Measurements from ENCODE around the gene IGFN1. TPM values are rescaled to one million over a fixed set of nuclear protein-coding genes. Genes with fewer than 3 reads are reported as not detected.

IGFN1 gene
- total RNA-seq: under 0.01 TPM in 2 replicates

DNA sequence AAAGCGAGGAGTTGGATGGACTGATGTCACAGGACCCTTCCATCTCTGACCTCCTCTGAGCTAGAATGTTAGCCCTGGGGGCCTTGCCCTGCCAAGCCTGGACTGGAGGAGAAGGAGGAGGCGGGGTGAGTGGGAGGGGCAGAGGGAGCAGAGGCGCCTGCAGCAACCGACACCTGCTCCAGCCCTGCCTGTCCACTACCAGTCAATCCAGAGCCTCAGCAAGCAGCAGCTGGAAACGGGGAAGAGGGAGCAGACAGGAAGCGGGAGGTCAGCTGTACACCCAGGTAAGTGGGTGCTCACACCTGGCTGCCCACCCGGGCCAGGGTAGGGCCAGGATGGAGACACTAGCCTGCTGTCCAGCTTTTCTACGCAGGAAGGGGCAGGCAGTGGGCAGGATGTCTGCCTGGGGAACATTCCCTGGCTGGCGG, at the start of gene IGFN1:
IGFN1 (plus strand) TSS at position 201 of the 428 bp plus-strand sequence. CDS start 2,470 bp downstream, outside the sequence.

DNA sequence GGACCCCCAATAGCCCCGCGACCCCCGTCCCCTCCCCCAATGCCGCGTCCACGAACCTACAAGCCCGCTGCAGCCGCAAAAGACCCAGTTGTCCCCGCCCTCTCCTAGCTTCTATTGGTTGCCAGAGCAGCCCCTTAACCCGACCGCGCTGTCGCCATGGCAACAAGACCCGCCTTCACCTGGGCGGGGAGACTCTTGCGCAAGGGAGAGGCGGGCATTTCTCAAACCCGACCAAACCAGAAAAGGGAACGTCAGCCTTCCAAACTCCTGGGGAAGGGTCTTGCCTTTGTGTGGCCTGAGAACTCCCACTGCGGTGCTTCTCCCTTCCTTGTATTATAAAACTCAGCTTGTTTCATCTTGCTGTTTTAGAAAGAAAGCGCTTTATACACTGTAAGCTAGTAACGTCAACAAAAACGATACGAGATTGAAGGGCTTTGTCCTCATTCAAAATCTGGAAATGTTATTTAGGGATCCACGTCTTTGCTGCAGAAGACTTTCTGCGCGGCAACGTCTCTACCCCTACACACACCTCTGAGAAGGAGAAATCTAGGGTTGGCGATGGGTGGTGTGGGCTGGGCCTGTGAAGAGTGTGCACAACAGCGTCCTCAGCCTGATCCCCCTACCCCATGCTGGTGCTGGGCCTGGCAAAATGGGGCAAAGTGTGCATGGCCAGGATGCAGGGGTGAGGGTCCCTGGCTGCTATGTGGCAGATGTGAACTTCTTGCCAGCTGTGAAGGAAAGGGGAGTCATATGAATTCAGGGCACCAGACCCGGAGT, 36.0 kb upstream of the IGFN1 start, which contains the start of gene TMEM9:
TMEM9 (minus strand) TSS at position 86 of the 777 bp plus-strand sequence. CDS start 551 bp downstream, outside the sequence.

Other genes starting within 250 kb of the IGFN1 start
- under 0.01 TPM in 2 replicates for gene KIF21B, start 167.1 kb upstream of the IGFN1 start, total RNA-seq
- gene CACNA1S, start 78.4 kb upstream of the IGFN1 start, total RNA-seq: not detected in 2 replicates
- not detected in 2 replicates for gene ASCL5, start 63.6 kb upstream of the IGFN1 start, total RNA-seq
- gene TMEM9, start 36.4 kb upstream of the IGFN1 start, total RNA-seq: 85.1 and 98.1 TPM in 2 replicates
- under 0.01 TPM in 2 replicates for gene PKP1, start 92.7 kb downstream of the IGFN1 start, total RNA-seq
- not detected in 2 replicates for gene TNNT2, start 186.9 kb downstream of the IGFN1 start, total RNA-seq
- not detected in 2 replicates for gene LAD1, start 208.5 kb downstream of the IGFN1 start, total RNA-seq
- under 0.01 TPM in 2 replicates for gene TNNI1, start 230.9 kb downstream of the IGFN1 start, total RNA-seq